Kidney glomerular epithelial cell (primary cell): ENCODE measurements around the gene PTPRN2.

Experiments used
- DNase-seq: peaks from one replicate; lab custom pipeline; 2025; lab: John Stamatoyannopoulos, UW

PTPRN2 gene

DNA sequence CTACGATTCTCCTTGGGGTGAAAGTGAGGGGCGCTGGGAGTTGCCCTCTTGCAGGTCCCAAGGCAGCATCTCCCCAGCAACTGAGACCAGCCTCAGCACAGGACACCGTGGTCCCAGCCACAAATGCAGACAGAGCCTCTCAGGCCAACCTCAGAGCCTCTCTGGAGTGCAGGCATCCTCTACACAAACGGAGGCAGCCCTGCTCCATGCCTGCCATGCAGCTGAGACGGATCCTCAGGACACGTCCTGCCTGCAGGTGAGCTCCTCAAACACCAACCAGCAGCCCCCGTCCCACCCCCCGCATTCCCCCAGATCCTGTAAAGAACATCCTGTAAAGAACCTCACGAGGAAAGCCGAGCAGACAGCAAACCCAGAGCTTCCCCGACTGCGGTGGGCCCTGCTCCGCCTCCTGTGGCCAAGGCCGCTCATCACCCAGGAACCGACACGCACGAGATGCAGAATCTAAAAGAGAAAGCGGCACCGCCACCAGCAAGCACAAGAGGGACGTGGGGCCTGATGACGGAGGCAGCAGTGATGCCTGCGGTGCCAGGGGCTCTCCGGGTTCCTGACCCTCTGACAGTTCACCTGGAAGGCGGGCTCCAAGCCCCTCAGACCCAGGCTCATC lies 186.9 kb downstream of the PTPRN2 start:
- no peak for DNase-seq

DNA sequence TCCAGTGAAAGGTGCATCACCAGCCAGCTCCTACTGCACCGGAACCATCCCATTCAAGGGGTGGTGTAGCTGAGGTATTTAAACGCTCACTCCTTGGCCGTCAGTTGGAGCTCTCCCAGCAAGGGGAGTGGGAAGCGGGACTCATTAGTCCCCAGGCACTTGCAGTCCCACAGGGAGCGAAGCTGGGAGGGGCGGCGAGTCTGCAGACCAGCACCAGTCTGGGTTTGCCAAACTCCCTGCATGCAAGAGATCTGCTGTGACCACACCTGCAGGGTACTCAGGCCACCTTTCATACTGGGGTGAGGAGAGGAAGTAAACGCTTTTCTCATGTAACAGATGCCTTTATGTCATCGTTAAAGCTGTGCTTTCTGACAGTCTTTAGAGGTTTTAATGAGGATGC lies 187.9 kb downstream of the PTPRN2 start:
- no peak for DNase-seq

DNA sequence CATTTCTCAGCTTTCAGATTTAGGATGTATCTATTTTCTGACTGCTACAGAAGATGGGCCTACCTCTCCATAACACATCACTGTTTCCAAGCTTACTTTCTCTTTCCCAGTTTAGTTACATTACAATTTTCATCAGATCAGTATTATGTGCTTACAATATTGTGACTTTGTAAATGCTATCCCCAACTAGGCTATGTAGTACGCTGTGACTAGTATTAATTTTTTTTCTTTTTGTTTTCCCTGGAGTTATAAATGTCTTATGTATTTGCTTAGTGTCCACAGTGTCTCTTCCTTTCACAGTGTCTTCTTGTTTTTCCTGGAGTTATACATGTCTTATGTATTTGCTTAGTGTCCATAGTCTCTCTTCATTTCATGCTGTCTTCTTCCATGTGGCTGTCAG lies 188.9 kb downstream of the PTPRN2 start:
- no peak for DNase-seq

DNA sequence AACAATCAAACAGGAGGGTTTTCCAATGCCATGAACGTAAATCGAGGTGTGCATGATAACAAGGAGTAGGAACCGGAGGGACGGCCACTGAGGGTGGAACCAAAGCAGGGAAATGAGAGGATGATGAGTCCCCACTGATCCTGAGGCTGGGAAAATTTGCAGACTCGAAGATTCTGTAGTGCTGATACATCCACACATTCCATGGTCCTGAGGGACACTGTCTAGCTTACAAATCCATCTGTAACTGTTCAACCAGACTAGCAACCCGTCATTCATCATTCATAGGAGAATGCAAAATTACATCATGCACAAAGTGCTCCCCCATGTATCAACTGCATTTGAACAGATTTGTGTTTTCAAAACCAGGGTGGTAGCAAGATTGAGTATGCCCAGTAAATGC lies 189.7 kb downstream of the PTPRN2 start:
- DNase-seq = no peak

DNA sequence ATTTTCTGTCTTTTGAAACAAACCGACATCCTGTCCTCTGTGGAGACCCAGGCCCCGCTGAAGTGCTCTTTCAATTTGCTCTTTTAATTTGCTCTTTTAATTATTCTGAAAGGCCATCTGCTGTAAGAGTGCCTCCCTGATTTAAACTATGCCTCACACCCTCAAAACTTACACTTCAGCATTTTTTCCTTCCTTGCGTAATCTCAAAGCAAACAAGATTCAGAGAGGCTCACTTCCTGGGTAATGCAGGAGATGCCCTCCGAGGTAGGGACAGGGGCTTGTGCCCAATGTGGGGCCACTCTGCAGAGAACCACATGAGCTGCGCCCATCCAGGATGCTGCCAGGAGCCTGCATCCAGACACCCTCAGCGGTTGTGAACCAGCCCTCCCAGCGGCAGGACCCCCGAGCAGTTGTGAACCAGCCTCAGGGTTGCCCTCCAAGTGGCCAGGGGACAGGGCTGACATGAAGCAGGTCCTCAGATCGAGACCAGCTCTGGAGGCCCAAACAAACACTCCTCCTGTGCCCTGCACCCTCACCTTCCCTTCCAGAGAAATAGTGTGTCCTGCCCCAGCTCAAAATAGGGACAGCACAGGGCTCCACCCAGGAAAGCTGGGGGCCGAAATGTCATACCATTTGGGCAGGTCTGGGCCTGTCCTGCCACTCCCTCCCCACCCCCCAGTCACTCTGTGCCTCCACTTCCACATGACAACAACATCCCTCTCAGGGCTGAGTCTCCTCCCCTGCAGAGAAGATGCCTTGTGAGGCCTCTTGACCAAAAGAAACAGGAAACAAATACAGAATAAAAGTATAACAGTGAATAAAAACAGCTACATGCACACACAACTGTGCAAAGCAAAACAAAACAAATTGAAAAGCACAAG lies 190.4 kb downstream of the PTPRN2 start:
- no peak for DNase-seq

DNA sequence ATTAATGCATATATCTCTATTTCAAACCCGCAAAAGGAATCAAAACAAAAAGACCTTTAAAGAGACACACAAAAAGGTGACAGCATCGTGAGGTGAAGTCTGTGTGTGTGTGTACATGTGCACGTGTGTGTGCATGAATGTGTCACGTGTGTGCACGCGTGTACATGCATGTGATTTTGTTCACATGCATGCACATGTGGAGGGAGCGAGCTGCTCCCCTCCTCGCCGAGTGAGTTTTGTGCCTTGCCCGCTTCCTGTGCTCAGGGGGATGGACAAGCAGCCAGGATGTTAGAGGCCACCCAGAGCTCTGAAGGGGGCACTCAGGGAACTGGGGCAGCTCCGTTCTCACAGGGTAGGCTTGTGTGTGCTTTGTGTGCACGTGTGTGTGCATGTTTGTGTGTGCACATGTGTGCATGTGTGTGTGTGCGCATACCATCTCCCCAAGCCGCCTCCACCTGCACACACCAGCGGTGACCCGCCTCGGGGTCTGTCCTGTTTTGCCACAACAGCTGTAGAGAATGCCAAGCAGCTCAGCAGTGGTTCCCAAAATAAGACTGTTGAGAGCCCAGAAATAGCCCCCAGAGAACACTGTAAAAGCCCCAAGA lies 191.2 kb downstream of the PTPRN2 start:
- DNase-seq = no peak

DNA sequence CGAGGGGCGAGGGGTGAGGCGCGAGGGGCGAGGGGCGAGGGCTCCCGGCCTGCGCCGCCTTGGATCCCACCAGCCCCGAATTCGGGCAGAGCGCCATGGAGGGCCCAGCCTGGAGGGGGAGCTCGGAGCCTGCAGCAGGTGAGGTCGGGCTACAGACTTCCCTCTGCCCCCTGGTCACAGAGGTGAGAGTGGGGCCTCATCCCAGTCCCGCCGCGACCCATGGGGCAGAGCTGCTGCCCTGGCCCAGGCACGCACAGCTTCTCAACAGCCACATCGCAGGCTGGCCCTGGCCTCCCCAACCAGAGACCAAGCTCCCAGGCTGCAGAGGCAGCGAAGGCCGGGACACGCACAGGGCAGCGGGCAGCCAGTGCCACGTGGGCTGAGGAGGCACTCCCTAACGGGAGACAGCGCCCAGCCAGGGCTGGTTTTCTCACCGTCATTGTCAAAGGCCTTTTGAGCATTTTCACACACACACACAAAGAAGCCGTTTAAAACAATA lies 191.8 kb downstream of the PTPRN2 start:
- no peak for DNase-seq

DNA sequence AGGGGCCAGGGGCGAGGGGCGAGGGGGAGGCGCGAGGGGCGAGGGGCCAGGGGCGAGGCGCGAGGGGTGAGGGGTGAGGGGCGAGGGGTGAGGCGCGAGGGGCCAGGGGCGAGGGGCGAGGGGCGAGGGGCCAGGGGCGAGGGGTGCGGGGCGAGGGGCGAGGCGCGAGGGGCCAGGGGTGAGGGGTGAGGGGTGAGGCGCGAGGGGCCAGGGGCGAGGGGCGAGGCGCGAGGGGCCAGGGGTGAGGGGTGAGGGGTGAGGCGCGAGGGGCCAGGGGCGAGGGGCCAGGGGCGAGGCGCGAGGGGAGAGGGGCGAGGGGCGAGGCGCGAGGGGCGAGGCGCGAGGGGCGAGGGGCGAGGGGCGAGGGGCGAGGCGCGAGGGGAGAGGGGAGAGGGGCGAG lies 192.3 kb downstream of the PTPRN2 start:
- no peak for DNase-seq

DNA sequence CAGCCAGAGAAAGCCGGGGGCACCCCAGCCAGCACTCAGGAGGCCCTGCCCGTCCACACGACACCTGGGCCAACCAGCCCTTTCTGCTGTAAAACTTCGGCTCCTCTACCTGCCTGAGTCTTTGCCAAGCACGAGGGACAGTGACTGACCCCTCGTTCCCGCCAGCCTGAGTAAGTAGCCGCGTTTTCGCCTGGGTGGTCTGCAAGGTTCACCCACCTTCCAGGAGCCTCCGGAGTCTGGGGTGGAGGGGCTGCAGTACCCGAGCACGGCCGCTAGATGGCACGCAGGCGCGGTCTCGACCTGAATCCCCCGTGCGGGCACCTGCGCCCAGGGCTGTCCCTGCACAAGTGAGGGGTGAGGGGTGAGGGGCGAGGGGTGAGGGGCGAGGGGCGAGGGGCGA lies 192.7 kb downstream of the PTPRN2 start:
- DNase-seq = no peak

DNA sequence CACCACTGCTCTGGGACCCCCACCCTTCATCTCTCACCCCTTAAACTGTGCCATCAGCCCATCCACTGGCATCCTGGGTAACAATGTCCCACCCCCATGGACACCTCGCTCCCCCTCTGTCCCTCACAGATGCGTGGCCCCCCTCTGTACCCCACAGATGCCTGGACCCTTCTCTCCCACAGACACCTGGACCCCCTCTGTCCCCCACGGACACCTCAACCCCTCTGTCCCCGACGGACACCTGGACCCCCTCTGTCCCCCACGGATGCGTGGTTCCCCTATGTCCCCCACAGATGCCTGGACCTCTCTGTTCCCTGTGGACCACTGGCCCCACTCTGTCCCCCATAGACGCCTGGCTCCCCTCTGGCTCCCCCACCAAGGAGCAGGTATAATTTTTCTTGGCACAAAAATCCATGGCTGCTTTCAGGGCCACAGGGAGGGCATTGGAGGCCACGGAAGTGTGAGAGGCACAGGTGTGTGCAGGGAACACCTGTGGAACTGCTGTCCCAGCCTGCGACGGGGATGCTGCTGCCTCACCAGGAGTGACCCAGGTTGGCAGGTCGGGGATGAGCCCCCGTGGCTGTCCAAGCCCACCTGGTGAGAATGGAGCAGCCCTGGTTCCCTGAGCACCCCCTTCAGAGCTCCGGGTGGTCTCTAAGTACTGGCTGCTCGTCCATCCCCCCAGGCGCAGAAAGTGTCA lies 193.5 kb downstream of the PTPRN2 start:
- no peak for DNase-seq

DNA sequence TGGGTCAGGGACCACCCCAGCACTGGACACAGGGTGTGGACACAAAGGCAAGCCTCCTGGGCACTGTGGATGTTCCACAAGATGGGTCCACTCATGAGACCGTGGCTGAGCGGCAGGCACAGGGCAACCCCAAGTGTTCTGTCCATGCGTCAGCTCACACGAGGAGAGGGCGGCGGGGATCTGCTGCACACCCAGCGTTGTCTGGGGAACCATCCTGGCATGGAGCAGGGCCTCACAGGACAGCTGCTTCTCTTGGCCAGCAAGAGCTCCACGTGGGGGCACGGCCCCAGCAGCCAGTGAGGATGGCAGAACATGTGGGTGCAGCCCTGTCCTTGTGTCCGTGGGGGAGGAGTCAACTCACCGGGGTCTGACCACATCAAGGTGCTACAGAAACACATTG lies 195.4 kb downstream of the PTPRN2 start:
- DNase-seq = no peak

DNA sequence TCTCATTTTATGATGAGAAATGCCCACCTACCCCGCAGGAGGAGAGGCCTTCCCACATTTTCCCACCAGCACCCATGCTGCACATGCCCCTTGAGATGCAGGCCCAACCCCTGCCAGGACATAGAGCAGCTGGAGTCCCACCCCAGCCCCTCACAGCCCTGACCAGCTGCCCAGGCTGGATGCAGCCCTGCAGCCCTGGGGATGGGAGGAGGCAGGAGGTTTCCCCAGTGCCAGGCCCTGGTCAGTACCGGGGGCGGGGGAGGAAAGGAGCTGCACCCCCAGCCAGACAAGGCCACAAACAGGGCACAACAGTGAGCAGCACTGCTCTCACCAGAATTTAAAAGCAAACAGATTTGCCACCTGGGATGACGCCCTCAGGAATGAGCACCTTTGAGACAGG lies 196.1 kb downstream of the PTPRN2 start:
- no peak for DNase-seq

DNA sequence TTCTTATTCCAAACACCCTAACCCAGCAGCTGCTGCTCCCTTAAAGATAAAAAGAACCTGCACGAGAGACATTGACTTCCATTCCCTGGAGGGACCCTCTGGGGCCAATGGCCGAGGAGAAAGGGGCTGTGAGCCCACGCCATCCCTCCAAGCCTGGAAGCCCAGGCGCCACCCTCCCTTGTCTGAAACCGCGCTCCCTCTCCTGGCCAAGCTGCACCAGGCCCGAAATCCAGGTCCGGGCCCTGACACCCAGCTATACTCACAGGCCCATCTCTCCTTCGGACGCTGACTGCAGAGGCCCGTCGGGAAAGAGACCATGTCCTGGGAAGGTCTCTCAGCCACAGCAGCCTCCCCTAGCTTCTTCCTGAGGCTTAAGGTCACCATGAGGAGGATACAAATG lies 196.5 kb downstream of the PTPRN2 start:
- DNase-seq = no peak

DNA sequence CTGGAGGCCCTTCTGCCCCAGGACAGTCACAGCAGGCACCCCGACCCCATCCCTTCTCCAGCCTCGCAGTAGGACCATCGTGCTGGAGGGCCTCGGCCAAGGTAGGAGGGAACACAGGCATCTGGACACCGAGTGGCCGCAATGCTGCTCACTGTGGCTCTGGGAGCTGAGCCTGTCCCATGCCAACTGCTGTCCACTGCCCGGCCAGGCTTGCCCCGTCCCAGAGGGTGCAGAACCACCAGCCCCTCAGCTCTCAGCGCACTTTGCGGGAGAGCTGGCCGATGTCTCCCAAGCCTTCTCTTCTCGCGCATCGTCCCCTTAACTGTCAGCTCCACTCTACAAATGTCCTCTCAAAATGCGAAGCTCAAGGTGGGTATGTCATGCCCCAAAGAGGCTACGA lies 197.2 kb downstream of the PTPRN2 start:
- DNase-seq = no peak

DNA sequence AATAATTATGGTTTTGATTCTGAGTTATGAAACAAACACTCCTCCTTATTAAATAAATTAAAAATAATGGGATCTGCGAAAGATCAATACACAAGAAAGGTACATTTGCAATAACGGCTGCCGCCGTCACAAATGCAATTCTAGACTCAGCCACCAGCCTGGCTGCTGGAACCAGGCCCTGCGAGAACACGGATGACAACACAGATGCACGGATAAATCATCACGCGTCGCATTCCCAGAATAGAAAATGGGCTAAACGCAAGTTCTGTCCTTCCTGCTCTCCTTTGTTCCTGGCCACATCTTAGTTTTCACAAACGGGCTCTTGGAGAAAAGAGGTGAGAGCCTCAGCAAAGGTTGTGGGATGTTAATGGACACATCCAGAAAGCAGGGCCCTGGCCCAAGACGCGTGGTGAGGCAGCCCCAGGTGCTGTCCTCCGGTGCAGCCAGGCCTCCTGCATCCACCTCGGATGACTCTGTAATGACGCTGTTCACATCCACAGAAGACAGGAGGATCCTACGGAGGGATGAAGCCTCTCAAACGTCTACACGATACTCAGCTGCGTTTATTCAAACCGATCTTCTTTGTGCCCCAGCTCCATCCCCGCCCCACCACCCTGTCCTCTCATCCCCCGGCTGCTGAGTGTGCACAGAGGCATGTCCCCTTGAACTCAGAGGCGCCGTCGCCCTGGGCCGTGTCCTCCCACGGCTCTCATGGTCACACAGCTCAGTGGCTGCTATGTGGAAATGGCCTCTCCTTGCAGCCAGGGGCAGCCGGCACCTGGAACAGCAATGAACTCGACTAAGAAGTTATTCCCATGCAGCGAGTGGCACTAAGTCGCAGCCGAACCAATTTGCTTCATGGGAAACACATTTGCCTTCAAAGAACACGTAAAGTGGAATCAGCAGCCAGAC lies 197.9 kb downstream of the PTPRN2 start:
- no peak for DNase-seq

DNA sequence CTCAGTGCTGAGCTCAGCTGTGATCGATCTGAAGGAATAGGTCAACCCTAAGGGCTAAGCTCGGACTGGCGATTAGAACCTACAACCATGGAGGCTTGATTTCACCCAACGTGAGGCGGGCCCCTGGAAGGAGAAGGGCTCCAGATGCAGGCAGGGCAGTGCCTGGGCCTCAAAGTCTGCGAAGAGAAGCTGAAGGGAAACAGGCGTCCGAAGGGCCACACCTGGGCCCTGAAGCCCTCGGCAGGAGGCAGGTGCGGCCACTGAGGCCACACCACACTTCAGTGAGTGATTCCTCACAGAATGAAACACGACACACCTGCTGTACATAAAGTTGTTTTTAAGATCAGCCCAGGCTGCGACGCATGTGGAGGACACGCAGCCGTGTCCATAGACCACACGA lies 198.7 kb downstream of the PTPRN2 start:
- no peak for DNase-seq

DNA sequence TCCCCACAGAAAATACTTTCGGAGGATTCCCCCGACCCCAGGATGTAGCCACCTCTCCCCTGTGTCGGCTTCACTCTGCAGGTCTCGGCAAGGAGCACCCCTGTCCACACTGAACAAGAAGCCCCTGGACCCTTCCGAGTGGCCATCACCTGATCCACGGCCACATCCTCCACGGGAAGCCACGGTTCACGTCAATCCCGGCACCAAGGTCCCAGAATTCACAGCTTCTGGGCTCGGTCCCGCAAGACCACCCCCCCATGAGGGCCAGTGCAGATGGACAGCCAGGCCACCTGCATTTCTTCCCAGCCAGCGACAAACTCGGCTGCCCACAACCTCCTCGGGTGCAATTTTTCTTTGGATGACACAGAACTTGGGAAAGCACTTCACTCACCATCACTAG lies 199.6 kb downstream of the PTPRN2 start:
- no peak for DNase-seq

DNA sequence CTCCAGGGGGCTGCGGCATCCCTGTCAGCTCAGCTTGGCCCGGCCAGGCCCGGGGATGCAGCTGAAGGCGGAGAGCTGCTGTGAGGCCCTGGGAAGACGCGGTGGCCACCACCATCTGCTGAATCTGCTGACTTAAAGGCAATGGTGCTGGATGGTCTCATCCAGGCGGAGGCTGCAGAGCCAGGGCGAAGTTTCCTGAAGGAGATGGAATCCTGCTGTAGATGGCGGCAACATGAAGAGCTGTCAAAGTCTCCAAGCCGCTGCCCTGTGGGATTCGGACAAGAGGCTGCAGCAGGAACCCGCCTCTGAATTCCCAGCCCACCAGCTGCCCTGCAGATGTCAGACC lies 200.1 kb downstream of the PTPRN2 start:
- DNase-seq = no peak

DNA sequence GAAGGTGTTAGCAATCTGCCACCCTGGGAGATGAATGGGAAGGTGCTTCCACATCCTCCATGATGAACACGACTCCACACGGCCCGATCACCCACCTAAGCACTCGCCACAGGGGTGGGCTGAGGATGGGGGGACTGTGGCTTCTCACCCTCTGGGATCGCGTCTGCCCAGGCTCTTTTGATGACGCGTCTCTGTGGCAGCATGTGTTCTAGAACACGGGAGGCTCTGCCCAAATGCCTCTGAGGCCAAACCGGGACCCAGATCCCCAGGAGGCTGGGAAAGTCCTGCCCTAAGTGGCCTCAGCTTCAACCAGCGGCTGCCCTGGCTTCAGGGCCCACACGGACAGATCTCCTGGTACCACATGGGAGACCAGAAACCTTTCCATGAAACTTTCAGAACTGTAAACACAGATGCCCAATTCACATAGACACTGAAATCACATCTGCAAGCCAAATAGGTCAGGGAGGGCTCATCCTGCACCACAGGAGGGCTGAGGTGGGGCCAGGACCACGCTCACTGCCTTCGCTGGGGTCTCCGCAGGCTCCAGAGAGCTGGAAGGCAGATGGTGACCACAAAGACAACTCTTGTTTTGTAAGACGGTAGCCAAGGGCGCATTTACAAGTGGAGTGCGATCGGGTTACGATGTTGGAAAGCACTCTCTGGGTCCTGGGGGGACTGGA lies 200.6 kb downstream of the PTPRN2 start:
- no peak for DNase-seq

DNA sequence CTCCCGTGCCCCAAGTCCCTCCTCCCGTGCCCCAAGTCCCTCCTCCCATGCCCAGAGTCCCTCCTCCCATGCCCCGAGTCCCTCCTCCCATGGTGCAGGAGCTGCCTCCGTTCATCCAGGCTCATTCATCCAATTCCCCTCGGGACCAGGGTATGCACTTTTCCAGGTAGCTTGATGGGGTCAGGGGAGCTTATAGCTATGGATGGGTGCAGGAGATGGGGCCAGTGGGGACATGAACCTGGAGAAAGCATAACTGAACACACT lies 201.3 kb downstream of the PTPRN2 start:
- no peak for DNase-seq
